BJ (cell line): ENCODE measurements around the gene PAX3. TPM values are rescaled to one million over a fixed set of nuclear protein-coding genes. Genes with fewer than 3 reads are reported as not detected.

Source experiments
- CTCF ChIA-PET: fragments of 350-600 bp; formaldehyde crosslinking; extraction: SDS; loops from one replicate; lab custom pipeline; 2021; ENCODE audit warnings: antibody characterized with exemption, inconsistent platforms; lab: Yijun Ruan, JAX
- POLR2A ChIA-PET: fragments of 300-600 bp; sonication (Branson Sonifier 250); formaldehyde crosslinking; extraction: SDS; loops from one replicate; lab custom pipeline; 2021; ENCODE audit warnings: antibody characterized with exemption; lab: Charles Lee
- DNase-seq: peaks from one replicate; pipeline ENCODE4 v3.0.0-alpha.2; 2011; ENCODE audit warnings: low read depth
- H3K27me3 ChIP-seq: 2 replicates; pipeline ENCODE4 v1.6.0; 2011; ENCODE audit warnings: low read length; ENCODE audit not compliant: control insufficient read depth, insufficient read depth
- H3K36me3 ChIP-seq: 2 replicates; pipeline ENCODE4 v1.5.1; 2011; ENCODE audit warnings: low read length; ENCODE audit not compliant: control insufficient read depth, insufficient read depth
- H3K4me3 ChIP-seq: 2 replicates; pipeline ENCODE4 v1.5.1; 2011; ENCODE audit warnings: low read depth, mild to moderate bottlenecking, control low read depth, low read length
- CTCF ChIP-seq: IDR thresholded peaks from 2 replicates; pipeline ENCODE4 v1.5.1; 2011; ENCODE audit warnings: low read depth, mild to moderate bottlenecking, control low read depth, inconsistent platforms, low read length, moderate library complexity; ENCODE audit not compliant: insufficient read depth
- polyA plus RNA-seq: library from polyadenylated mRNA; depleted of rRNA; stranded (reverse); fragments of >200 nt; gene quantifications from 2 replicates; pipeline ENCODE4 v1.2.3, GENCODE V29; 2011

Gene PAX3
- polyA plus RNA-seq, 1 experiment: 11.1 TPM

GRCh38 chr2:222268311-222268990 is 30.3 kb downstream of the PAX3 start:
- CTCF ChIA-PET: no interaction called here

GRCh38 chr2:222264791-222265320 is 33.9 kb downstream of the PAX3 start:
- POLR2A ChIA-PET: interaction anchor here (0.6 kb wide), 1 partner anchor 34 kb away, joined by 3 read pairs; the partner anchor contains the start of gene PAX3
- no peaks in the 10 kb centered on the region for H3K27me3 ChIP-seq
- DNase-seq: no peak
- no peak overlapping the region for H3K4me3 ChIP-seq
- no peaks in the 10 kb centered on the region for H3K36me3 ChIP-seq
- no peak for TF ChIP-seq CTCF
- CTCF ChIA-PET: no interaction called here

More at GRCh38 chr2:222268311-222268990, 30.3 kb downstream of the PAX3 start:
- TF ChIP-seq CTCF: no peak
- POLR2A ChIA-PET: no interaction called here
- Histone ChIP-seq H3K36me3 (no peaks in the 10 kb centered on the region), H3K27me3 (no peaks in the 10 kb centered on the region), H3K4me3 (no peak overlapping the region)
- DNase-seq: no peak

GRCh38 chr2:222261504-222261903 is 37.3 kb downstream of the PAX3 start:
- POLR2A ChIA-PET: no interaction called here
- TF ChIP-seq CTCF: no peak
- Histone ChIP-seq H3K27me3 (no peaks in the 10 kb centered on the region), H3K4me3 (no peak overlapping the region), H3K36me3 (no peaks in the 10 kb centered on the region)
- no peak for DNase-seq
- CTCF ChIA-PET: no interaction called here

GRCh38 chr2:222257645-222258044 is 41.2 kb downstream of the PAX3 start:
- no peak for TF ChIP-seq CTCF
- Histone ChIP-seq H3K4me3 (no peak overlapping the region), H3K36me3 (no peaks in the 10 kb centered on the region), H3K27me3 (no peaks in the 10 kb centered on the region)
- CTCF ChIA-PET: no interaction called here
- POLR2A ChIA-PET: no interaction called here
- DNase-seq: no peak

GRCh38 chr2:222256250-222256649 is 42.5 kb downstream of the PAX3 start:
- ChIA-PET POLR2A (no interaction called here), CTCF (no interaction called here)
- Histone ChIP-seq H3K27me3 (no peaks in the 10 kb centered on the region), H3K4me3 (no peak overlapping the region), H3K36me3 (no peaks in the 10 kb centered on the region)
- no peak for DNase-seq
- no peak for TF ChIP-seq CTCF
